ENCODE results near the gene PARP12.

- TF ChIP-seq CTCF (IDR thresholded peaks at IDR 0.05 in 8 of 11, conservative IDR thresholded peaks at IDR 0.05 in 3 of 11) (no peak), POLR2A (IDR thresholded peaks at IDR 0.05) (no peak), POLR2AphosphoS5 (IDR thresholded peaks at IDR 0.05) (no peak)
These were observed 67.5 kb downstream of the PARP12 start for GRCh38 chr7:139995017-139995915.
